HG03039 (cell line): ENCODE data around the gene APRT.

Experiments
- ATAC-seq: cut with Tn5 transposase; IDR thresholded peaks from one replicate; pipeline ENCODE4 v1.9.1; 2021; ENCODE audit warnings: mild to moderate bottlenecking, moderate library complexity; ENCODE audit not compliant: unreplicated experiment

APRT gene, protein sequence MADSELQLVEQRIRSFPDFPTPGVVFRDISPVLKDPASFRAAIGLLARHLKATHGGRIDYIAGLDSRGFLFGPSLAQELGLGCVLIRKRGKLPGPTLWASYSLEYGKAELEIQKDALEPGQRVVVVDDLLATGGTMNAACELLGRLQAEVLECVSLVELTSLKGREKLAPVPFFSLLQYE

DNA sequence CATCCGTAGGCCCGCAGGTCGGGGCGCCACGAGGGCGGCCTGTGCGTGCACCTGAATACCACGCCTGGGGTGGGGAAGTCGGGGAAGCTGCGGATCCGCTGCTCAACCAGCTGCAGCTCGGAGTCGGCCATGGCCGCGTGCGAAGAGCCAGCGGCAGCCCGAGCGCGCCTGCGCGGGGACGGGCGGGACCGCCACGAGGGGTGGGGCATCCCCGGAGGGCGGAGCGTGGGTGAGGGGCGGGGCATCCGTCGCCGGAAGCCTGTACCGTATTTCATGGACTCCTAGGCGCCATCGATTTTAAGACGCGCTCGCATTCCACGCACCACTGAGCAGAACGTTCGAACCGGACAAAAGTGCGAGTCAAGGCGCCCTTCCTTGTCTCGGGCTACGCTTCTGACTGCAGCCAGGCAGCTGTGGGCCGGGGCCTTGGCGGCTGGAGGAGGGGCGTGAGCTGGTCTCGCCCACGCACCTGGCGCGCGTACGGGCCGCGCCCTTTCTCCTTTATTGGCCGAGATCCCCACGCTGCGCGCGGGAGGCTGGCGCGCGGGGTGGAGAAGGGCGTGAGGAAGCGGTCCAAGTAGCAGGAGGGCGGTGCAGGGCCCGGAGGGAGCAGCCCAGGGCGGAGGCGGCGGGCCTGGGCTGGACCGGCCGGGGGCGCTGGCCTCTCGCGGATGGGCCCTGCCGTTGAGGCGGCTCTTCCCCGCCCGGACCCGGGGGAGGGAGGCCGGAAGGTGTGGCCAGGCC, at the start of gene APRT:
Gene APRT, minus strand, starts transcription at position 160 of the 744 bp plus-strand sequence. Its CDS starts 29 bp downstream, at position 131.
- peak; percentile 60 for ATAC-seq

DNA sequence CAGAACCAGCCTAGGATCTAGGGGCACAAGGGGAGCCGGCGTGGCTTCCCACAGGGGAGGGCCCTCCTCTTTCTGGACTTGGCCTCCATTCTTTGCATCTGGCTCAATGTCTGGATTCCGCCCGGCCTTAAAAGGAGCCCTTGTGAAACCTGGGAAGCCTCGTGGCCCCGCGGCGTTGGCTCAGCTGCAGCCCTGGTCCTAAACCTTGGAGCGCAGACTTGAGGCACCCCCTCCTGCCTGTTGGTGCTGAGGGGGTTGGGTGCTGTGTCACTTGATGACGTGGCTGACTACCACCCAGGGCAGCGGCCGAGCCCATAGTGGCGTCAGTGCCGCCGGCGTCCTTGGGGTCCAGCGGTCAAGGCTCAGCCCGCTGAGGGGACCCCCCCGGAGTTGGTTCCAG, 49.6 kb upstream of the APRT start:
- no peak for ATAC-seq

DNA sequence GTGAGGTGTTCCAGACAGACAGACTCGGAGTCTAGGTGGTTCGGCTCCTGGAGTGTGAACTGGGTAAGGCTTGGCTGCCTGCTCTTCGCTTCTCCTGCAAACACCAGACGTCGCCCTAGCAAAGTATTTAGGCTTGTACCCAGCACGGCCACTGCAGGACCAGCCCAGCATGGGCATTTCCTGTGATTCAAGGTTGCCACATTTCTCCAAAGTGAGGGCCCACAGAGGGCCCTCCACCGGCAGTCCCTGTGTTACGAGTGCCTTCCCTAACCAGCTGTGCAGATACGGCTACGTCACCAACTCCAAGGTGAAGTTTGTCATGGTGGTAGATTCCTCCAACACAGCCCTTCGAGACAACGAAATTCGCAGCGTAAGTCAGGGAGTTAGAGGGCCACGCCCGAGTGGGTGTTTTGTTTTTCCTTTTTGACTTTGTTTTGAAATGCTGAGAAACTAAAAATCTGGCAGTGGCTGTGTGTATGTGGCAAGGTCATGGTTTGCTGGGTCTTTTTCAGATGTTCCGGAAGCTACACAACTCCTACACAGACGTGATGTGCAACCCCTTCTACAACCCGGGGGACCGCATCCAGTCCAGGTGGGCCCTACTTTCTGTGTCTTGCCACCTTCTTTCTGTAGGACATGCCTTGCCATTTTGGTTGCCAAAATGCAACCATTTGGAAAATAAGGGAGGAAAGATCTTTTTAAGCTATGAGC, 47.8 kb upstream of the APRT start:
- ATAC-seq = no peak

DNA sequence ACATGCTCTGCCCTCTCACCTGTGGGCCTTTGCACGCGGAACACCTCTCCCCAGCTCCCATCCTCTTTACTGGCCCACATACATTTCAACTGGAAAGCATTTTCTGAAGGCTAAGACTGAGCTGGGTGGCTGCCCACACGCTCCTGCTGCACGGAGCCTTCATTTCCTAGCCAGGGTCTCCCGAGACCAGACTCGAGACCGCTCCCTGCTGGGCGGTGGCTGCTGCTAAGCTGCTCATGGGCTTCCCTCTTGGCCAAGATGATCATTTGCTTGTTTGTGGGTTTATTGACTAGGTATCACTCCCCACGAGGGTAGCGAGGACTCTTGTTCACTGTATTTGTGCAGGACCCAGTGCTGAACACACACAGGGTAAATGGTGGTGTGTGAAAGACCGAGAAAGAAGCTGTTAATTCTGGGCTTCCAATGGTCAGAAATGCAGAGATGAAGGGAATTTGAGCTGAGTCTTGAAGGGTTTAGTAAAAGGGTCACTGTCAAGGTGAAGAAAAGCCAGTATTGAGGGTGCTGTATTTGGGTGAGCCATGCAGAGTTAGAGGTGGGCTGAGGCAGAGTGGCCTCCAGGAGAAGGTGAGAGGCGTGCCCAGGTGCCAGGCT, 46.1 kb upstream of the APRT start:
- ATAC-seq = peak; percentile 33

DNA sequence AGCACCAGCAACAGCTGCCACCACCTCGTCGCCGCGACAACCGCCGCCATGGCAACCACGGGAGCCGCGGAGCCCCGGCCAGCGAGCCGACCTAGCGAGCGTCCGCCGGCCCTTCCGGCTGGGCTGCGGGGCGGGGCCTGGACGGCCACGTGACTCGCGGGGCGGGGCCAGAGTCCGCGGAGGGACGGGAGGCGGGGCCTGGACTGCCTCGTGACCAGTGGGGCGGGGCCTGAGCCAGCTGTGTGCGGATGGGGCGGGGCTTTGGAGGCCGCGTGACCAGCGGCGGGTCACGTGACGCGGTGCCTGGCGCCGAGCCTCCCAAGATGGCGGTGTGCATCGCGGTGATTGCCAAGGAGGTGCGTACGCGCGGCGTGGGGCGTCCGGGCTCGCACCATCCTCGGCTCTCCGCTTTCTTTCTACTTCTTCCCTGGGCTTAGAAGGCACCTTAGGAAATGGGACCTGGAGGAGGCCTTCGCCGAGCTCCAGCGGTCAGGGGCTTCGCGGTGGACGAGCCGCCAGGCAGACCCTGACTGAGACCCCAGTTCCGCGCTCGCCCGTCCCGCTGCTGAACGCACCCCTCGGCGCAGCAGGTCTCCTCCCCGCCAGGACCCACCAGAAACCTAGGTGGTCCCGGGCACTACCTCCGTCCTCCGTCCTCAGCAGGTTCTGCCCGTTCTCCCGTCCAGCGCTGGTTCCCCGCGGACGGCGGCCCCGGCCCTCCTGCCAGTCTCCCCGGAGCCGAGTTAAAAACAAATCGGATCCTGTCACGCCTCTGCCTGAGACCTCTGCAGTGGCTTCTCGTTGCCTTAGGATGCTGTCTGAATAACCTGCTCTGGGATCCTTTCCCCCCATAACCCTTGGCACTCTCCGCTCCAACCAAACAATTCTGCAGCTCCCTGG, 45.4 kb upstream of the APRT start, which contains the start of the genes GALNS and TRAPPC2L:
Gene GALNS, minus strand, starts transcription at position 120 of the 900 bp plus-strand sequence. Its CDS starts 70 bp downstream, at position 50.
Gene TRAPPC2L, plus strand, starts transcription at position 300 of the 900 bp plus-strand sequence. Its CDS starts 24 bp downstream, at position 324.
- peak; percentile 77 for ATAC-seq

DNA sequence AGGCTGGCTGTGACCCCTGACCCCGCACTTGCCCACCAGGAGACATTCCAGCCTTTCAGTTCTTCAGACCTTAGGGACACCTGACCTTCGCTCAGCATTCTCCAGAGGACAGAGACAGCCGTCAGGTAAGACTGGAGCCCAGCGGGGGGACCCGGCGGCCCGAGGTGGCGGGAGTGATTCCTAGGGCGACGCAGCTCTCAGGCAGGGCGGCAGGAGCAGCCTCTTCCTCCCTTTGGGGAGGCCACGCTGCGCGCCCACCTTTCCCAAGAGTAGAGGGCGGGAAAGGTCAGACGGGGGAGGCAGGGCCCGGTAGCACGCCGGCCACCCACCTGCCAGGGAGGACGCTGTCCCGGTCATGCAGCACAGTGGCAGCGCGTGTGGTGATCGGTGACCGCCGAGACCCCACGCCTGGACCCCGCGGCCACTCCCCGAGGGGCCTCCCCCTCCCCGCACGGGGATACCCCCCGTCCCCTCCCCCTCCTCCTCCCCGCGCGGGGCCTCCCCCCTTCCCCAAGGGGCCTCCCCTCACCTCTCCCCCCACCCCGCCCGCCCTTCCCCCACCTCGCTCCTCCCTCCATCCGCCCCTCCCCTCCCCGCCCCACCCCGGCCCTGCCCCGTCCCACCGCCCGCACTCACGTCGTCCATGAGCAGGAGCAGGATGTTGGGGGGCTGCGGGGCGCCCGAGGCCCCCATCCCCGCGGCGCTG, 44.5 kb upstream of the APRT start:
- ATAC-seq = no peak

DNA sequence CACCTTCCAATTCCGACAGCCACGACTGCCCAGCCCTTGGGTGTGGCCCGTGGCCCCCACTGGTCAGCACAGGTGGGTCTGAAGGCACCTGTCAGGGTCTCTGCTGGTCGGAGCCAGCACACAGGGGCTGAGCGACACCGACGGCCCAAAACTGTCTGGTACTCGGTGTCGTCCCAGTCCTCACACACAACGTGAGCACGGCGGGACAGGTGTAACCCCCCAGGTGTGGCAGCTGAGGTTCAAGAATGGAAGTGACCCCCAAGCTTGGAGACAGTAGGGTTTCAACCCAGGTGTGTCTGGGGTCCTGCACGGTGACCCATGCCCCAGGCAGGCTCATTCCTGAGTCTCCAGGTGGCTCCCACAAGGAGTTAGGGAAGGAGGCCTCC, 44.0 kb upstream of the APRT start:
- no peak for ATAC-seq

DNA sequence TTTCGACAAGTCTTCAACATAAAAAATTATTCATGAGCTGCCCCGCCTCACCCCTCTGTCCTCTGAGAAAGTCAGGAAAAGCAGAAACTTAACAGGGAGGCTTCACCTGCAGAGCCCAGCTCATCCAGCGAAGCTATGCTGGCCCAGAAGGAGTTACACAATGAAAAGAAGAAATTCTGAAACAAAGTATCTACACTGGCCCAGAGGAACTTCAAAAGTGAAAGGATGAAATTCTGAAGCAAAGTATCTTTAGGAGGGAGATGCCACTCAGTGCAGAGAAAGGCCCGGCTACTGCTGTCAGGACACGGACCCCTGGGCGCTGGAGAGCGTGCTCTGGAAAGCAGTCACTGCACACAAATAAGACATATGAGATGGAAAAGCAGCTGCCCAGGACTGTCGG, 43.4 kb upstream of the APRT start:
- ATAC-seq = no peak

DNA sequence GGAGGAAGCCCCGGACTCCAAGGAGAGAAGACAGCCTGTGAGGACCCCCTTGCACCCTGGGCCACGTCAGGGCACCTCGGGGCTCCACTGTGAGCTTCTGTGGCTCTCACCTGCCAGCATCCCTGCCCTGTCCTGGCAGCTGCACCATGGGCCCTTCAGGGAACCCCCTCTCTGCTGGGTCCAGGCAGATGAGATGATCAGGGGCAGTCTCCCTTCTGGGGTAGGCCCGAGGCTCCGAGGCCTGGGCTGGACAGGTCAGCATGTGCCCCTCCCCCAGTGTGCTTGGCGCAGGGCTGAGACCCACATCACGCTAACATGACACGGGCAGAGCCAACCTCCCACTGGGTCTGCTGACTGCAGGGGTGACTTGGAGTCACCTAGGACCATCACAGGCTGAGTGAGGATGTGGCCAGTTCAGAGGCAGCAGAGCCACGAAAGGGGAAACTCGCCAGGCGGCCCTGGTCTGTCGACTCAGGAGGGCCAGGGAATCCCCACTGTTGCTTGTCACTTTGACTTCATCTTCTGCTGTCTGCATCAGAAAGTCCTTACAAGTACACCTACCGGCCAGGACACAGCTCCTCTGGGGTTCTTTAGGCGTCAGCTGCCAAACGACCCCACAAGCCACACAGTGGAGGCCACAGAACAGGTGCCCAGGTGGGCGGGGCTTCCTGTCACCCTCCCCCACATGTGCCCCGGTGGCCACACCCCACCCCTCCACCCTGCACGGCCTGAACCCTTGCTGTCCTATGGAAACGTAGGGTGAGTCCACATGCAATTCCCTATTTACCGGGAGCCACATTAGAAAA, 42.8 kb upstream of the APRT start:
- ATAC-seq = no peak

DNA sequence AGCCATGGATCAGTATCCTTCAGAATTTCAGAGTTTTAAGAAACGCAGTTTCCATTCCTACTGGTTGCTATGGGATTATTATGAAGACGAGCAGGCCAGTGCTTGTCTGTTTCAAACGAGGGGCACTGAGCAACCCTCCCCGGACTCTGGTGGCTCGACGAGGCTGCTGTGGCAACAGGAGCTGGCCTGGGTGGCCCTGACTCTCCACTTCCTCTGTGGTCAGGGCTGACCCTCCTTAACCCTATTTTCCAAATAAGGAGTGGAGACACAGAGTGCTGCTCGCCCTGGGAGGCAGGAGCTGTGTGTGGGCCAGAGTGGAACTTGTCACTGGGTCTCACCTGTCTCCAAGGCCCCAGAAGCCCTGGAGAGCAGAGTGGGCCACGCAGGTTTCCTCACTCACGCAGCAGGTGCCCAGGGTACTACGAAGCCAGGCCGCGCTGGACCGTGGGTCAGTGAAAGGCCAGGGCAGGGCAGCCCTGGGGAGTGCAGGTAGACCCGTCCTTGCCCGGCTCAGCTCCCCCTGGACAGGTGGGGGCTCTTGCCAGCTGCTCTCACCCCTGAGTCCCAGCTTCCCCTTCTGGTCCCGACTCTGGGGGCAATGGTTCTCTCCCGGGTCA, 41.7 kb upstream of the APRT start:
- ATAC-seq = no peak

DNA sequence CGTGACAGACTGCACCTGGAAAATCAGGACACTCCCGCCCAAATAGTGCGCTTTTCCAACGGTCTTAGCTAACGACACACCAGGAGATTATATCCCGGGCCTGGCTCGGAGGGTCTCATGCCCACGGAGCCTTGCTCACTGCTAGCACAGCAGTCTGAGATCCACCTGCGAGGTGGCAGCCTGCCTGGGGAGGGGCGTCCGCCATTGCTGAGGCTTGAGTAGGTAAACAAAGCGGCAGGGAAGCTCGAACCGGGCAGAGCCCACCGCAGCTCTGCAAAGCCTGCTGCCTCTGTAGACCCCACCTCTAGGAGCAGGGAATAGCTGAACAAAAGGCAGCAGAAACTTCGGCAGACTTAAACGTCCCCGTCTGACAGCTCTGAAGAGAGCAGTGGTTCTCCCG, 39.9 kb upstream of the APRT start:
- no peak for ATAC-seq

DNA sequence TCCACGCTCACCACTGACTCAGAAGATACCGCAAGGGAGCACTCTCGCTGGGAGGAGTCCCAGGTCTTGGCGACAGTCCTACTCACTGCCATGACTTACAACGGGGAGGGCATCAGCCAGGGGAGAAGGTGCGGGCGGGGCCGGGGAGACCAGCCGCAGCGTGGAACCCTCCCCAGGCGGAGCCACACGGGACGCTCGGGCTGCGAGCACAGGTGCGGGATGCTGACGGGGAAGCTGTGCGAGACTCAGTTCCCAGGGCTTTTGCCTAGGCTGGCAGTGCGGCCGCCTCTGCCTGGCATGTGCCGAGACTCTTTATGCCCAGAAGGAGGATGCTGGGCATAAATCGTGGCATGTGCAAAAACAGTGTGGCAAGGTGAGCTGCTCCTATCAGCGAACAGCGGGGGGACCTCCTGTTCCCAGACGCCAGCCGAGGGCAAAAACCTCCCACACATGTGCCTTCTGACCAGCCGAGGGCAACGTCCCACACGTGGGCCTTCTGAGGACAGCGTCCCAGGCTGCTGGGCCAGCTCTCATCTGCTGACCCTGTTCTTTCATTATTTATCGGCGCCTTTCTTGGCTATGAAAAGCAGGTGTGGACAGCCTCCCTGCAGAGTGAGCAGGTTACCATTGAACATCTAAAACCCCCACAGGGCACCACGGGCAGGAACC, 38.9 kb upstream of the APRT start:
- ATAC-seq = no peak

DNA sequence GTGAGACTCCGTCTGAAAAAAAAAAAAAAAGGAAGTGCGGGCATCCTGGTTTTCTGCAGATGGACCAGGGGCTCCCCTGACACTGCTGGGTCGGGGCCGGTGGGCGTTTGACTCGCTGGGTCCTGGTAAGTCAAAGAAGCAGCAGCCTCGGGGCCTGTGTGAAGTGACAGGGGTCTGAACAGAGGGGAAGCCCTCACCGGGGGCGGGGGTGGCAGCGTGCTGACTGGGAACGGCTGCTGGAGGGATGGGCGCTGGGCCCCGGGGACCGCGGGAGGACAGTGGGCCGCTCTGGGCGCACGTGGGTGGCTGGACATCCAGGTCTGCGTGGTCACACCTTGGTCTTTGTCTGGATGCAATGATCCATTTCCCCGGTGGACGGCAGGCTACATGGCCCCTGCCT, 36.8 kb upstream of the APRT start:
- ATAC-seq = no peak

DNA sequence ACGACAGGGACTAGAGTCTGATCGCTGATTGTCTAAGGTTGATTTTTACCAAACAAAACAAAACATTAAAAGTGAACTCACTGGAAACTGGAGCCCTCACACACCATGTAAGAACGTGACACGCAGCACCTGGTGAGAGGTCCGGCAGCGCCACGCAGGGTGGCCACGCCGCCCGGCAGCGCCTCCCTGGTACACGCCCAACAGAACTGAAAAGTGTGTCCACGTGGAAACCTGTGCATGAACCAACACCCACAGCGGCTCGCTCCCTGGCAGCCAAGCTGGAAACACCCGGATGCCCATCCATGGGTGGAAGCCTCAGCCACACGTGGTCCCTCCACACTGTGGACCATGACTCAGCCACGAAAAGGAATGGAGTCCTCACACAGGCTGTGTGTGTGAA, 35.9 kb upstream of the APRT start:
- no peak for ATAC-seq

DNA sequence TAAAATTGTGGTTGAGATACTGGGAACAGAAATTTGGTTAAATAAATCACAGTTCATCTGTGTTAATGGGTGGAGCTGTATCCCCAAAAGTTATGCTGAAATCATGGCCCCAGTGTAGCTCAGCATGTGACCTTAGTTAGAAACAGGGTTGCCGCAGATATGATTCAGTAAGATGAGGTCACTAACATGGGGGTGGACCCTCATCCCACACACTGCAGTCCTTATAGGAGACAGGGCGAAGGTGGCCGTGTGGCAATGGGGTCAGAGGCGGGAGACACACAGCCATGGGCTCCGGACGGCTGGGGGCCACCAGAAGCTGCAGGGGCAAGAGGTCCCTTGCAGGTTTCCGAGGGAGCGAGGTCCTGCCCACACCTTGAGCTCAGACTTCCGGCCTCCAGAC, 34.4 kb upstream of the APRT start:
- no peak for ATAC-seq

DNA sequence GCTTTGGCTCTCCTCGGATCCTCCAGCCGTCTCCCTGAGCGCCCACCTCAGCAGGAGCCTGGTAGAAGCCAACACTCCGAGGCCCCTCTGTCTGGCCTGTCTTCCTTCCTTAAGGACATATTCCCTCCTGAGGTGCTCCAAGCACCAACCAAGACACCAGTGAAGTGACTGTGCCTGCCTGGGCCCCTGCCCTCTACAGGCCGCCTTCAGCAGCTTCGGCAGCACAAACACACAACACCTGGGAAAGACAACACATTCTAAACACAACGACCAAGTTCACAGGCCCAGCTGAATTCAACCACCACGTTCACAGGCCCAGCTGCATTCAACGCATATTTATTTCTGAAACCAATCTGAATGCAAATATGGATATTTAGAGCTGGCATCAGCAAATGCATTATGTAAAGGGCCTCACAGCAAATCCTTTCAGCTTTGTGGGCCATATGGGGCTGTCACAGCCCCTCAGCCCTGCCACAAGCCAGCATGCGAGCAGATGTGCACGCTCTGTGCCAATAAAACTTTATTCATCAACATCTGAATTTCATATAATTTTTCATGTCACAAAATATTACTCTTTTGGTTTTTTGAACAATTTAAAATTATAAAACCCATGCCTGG, 32.8 kb upstream of the APRT start:
- no peak for ATAC-seq

DNA sequence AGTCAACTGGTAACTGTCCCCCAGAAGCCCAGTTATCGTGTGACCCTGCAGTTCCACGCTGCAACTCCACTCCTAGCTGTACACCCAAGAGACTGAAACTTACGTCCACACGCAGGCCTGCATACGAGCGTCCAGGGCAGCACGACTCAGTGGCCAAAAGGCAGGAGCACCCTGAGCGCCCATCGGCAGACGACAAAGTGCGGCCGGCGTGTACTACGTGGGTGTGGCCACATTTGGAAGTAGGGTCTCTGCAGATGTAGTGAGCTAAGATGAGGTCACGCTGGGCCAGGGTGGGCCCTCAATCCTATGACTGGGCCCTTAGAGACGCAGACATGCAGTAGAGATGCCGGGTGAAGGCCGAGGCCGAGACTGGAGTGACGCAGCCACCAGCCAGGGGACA, 31.5 kb upstream of the APRT start:
- ATAC-seq = no peak

DNA sequence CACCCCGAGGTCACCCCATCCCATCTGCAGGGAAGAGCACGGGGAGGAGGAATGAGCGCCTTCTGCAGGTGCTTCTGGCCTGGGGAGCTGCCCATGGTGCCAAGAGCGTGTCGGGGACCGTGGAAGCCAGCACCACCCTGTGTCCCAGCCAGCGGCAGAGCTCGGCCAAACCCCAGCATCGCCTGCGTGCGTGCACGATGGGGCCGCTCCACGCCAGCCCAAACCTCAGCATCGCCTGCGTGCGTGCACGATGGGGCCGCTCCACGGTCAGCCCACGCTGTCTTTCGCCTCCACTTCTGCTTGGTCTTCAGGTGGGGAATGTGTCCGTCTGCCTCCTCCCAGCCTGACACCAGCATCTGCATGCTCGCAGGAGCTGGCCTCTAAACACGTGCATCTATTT, 31.1 kb upstream of the APRT start:
- ATAC-seq = no peak
